Left ventricle myocardium inferior (tissue), 1 donor: ENCODE results near the gene SLC26A11. TPM values are rescaled to one million over a fixed set of nuclear protein-coding genes. Genes with fewer than 3 reads are reported as not detected.

Experiments
- DNase-seq: peaks from one replicate; pipeline ENCODE4 v3.0.0-alpha.2; 2020
- H3K27ac ChIP-seq: fragments of 200-600 bp; replicated peaks from 2 replicates; pipeline ENCODE4 v1.8.0; 2021
- H3K27me3 ChIP-seq: fragments of 200-600 bp; 2 replicates; pipeline ENCODE4 v1.8.0; 2021; ENCODE audit warnings: low read depth
- H3K36me3 ChIP-seq: fragments of 200-600 bp; 2 replicates; pipeline ENCODE4 v1.8.0; 2021
- H3K4me1 ChIP-seq: fragments of 200-600 bp; 2 replicates; pipeline ENCODE4 v1.8.0; 2021
- H3K4me3 ChIP-seq: fragments of 200-600 bp; 2 replicates; pipeline ENCODE4 v1.8.0; 2021; ENCODE audit warnings: mild to moderate bottlenecking, moderate library complexity
- H3K9me3 ChIP-seq: fragments of 200-600 bp; replicated peaks from 2 replicates; pipeline ENCODE4 v1.8.0; 2021
- CTCF ChIP-seq: fragments of 200-600 bp; IDR thresholded peaks from 2 replicates; pipeline ENCODE4 v1.8.0; 2021; ENCODE audit warnings: antibody characterized with exemption, mild to moderate bottlenecking, borderline replicate concordance
- intact Hi-C: fragments of 100-400 bp; cut with micrococcal nuclease; formaldehyde crosslinking; loops from one replicate; pipeline ENCODE4 v1.11.0; 2022
- total RNA-seq: library from RNA; stranded (reverse); fragmentation: NEBNext Ultra II Directional; extraction: Animal tissue kit (Norgen Biotek cat#: 25700); gene quantifications from one replicate; pipeline ENCODE4 v1.2.1, GENCODE V29; 2021
- donor health status: DM: no; HTN: yes; CAD: no; lungs with severe emphysema.

SLC26A11 gene
- total RNA-seq, 1 donor from 2014 or later = 4.1 TPM

DNA sequence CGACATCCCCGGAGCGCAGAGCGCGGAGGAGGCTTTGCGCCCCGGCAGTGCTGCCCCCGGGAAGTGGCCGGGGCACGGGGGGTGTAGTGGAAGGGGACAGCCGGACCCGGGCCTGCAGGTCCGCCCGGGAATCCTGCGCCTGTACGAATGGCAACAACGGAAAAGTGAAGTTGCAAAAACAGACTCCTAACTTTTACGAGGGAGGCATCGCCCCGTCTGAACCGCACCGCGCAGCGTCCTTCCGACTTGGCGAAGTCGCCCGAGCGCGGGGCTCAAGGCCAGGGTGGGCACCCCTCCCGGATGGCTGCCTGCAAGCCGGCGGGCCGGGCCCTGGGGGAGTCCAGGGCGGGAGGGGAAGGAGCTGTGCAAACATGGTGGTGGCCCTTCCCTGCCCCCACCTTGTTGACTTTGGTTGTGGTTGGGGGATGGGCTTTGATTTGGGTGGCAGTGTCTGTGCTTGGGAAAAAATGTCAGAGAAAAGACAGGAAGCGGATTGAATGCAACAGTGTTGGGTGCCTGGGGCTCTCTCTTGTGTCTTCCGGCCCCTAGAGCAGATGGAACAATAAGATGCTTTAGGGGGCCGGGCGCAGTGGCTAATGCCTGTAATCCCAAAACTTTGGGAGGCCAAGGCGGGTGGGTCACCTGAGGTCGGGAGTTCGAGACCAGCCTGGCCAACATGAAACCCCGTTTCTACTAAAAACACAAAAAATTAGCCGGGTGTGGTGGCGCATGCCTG lies 41.1 kb downstream of the SLC26A11 start:
- Histone ChIP-seq H3K27ac (peak overlapping the region; percentile 99), H3K4me1 (peaks cover 69% of the 10 kb centered on the region), H3K27me3 (no peaks in the 10 kb centered on the region), H3K4me3 (peak overlapping the region; percentile 97), H3K36me3 (peaks cover 16% of the 10 kb centered on the region), H3K9me3 (no peaks in the 10 kb centered on the region)
- TF ChIP-seq CTCF = no peak
- intact Hi-C loops = no loop called here
- DNase-seq = peak; percentile 49

DNA sequence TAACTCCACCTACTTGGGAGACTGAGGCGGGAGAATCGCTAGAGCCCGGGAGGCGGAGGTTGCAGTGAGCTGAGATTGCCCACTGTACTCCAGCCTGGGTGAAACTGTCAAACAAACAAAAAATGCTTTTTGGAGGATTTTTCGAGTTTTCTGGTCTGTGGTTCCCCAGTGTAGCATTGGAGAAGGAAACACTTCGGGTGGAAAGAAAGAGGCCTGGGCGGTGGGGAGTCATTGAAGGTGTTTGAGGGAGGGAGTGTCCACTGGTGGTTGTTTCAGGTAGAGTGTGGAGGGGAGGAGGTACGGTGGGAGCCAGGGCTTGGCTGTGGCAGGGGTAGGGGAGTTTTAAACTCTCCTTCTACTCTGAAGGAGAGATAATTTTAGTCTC lies 41.7 kb downstream of the SLC26A11 start:
- Histone ChIP-seq H3K27me3 (no peaks in the 10 kb centered on the region), H3K27ac (peak overlapping the region; percentile 99), H3K9me3 (no peaks in the 10 kb centered on the region), H3K4me1 (peaks cover 69% of the 10 kb centered on the region), H3K4me3 (peak overlapping the region; percentile 97), H3K36me3 (peaks cover 17% of the 10 kb centered on the region)
- intact Hi-C loops = no loop called here
- no peak for TF ChIP-seq CTCF
- DNase-seq = no peak

DNA sequence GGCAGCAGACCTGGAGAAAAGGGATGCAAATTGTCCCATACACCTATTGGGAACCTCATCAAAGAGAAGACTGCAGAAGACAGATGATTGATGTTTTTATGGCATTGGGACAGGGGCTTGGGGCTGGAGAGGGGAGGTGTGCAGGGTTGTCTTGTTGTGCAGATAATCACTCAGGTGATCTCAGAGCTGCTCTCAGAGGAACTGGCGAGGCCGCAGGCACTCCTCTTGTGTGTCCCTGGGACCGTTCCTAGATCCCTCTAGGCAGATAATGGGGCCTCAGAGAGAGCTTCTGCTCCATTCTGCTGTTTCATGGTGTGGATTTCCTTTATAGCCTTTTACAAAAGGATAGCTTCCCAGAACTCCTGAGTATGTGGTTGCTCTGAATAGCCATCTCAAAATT lies 42.1 kb downstream of the SLC26A11 start:
- H3K36me3 ChIP-seq = peaks cover 19% of the 10 kb centered on the region
- peaks cover 69% of the 10 kb centered on the region for H3K4me1 ChIP-seq
- no peaks in the 10 kb centered on the region for H3K9me3 ChIP-seq
- DNase-seq = no peak
- TF ChIP-seq CTCF = no peak
- no peaks in the 10 kb centered on the region for H3K27me3 ChIP-seq
- H3K27ac ChIP-seq = peak overlapping the region; percentile 99
- intact Hi-C loops = no loop called here
- H3K4me3 ChIP-seq = peak overlapping the region; percentile 97

- Histone ChIP-seq H3K4me3 (peak overlapping the region; percentile 97), H3K27ac (peak overlapping the region; percentile 99), H3K27me3 (no peaks in the 10 kb centered on the region), H3K9me3 (no peaks in the 10 kb centered on the region), H3K4me1 (peaks cover 65% of the 10 kb centered on the region), H3K36me3 (peaks cover 20% of the 10 kb centered on the region)
- no peak for DNase-seq
- no peak for TF ChIP-seq CTCF
- intact Hi-C loops = no loop called here
Measured at GRCh38 chr17:80262775-80263244, 42.6 kb downstream of the SLC26A11 start.

DNA sequence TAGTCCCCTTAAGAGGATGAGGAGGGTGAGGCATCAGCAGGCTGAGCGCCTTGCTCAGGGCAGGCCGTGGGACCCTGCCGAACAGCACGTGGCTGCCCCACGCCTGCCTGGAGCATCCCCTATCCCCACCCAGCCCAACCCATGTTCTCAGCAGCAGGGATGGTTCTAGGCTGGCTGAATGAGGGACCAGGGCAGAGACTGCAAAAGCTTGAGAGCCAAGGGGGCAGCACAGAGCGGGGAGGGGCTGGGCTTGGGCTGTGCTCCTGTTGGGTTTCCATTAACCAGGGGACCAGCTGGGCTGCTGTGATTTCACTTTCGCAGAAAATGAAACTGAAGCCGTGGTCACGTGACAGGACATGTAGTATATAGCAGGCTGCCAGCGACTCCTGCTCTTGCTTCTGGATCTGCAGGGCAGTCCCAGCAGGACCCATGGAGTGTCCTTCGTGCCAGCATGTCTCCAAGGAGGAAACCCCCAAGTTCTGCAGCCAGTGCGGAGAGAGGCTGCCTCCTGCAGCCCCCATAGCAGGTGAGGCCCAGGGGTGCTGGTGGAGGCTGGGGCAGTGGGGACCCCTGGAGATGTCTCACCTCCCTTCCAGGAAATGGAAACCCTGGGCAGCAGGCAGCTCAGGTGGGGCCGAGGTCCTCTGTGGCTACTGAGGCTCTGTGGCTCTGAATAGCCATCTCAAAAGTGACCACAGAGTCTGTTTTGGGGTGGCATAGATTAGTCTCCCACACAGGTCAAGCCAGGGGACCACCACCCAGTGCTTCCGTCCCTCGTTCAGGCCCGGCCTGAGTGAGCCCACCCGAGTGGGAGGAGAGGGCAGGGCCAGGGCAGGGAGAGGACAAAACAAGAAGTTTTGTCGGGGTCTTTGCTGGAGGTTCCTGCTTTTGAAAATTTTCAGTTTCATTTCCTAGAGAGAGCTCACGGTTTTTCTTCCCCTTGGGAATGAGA lies 43.3 kb downstream of the SLC26A11 start:
- peak; percentile 75 for DNase-seq
- peak; percentile 21 for TF ChIP-seq CTCF
- peaks cover 20% of the 10 kb centered on the region for H3K36me3 ChIP-seq
- intact Hi-C loops = no loop called here
- H3K4me3 ChIP-seq = peak overlapping the region; percentile 97
- peaks cover 61% of the 10 kb centered on the region for H3K4me1 ChIP-seq
- H3K27me3 ChIP-seq = no peaks in the 10 kb centered on the region
- no peaks in the 10 kb centered on the region for H3K9me3 ChIP-seq
- peak overlapping the region; percentile 99 for H3K27ac ChIP-seq
